ENCODE measurements around the gene SMARCA5.

SMARCA5 gene

DNA sequence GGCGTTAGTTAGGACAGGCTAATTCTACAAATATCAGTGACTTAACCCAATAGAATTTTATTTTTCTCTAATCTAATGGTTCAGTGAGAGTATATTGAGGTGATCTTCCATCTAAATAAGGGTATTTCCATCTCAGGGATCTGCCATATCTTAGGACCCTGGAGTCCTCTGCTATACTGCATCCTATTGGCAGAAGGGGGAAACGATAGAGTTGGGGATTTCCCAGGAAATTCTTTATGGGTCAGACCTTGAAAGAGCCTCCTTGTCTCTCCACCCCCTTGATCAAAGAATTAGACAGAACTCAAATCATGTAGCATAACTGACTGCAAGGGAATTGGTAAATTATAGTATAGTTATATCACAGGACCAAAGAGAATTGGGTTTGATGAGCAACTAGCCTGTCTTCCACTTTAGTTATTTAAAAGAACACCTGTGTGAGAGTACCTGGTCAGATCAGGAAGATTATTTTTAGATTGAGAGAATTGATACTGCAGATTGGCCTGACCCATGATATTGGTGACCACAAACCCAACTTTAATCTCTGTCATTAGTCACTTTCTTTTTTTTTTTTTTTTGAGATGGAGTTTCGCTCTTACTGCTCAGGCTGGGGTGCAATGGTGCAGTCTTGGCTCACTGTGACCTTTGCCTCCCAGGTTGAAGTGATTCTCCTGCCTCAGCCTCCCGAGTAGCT lies 25.6 kb downstream of the SMARCA5 start:
- no peak for DNase-seq

DNA sequence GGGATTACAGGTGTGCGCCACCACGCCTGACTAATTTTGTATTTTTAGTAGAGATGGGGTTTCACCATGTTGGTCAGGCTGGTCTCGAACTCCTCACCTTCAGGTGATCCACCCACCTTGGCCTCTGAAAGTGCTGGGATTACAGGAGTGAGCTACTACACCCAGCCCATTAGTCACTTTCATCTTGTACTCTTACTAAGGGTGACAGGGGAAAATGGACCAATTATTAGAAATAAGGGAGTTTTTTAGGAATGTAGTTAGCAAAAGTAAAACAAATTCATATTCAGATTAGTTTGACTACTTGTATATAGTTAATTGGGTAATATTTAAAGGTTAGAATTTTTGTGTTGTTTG lies 26.1 kb downstream of the SMARCA5 start:
- DNase-seq, result peak; percentile 25

- DNase-seq, result no peak
Measured at GRCh38 chr4:143549928-143550327, 36.4 kb downstream of the SMARCA5 start.

GRCh38 chr4:143554728-143555597 lies 41.5 kb downstream of the SMARCA5 start:
- peak; percentile 36 for DNase-seq

DNA sequence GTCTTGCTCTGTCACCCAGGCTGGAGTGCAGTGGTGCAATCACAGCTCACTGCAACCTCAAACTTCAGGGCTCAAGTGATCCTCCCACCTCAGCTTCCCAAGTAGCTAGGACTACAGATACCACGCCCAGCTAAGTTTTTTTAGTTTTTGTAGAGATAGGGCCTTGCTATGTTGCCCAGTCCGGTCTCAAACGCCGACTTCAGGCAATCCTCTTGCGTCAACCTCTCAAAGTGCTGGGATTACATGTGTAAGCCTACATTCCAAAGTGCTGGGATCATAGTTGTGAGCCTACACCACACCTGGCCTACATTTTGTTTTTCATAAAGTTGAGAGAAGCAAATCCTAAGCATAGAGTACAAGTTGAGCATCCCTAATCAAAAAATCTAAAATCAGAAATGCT lies 42.2 kb downstream of the SMARCA5 start:
- no peak for DNase-seq

DNA sequence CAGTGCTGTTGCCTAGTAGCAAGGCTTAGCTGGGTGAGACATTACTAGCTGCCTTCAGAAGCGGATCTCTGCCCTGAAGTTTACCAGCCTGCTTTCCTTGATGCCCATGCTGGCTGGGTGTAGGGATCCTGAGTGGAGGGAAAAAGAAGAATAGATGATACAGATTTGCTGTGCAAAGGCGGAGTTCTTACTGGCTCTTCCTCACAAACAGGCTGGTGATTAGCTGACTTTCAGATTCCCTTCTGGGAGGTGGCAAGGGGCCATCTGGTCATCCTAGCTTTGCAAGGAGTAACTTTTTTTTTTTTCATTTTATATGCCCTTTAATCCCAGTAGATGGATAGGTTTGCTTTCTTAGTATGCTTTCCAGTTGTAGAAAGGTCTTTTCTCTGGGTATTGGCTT lies 44.8 kb downstream of the SMARCA5 start:
- DNase-seq, result no peak

DNA sequence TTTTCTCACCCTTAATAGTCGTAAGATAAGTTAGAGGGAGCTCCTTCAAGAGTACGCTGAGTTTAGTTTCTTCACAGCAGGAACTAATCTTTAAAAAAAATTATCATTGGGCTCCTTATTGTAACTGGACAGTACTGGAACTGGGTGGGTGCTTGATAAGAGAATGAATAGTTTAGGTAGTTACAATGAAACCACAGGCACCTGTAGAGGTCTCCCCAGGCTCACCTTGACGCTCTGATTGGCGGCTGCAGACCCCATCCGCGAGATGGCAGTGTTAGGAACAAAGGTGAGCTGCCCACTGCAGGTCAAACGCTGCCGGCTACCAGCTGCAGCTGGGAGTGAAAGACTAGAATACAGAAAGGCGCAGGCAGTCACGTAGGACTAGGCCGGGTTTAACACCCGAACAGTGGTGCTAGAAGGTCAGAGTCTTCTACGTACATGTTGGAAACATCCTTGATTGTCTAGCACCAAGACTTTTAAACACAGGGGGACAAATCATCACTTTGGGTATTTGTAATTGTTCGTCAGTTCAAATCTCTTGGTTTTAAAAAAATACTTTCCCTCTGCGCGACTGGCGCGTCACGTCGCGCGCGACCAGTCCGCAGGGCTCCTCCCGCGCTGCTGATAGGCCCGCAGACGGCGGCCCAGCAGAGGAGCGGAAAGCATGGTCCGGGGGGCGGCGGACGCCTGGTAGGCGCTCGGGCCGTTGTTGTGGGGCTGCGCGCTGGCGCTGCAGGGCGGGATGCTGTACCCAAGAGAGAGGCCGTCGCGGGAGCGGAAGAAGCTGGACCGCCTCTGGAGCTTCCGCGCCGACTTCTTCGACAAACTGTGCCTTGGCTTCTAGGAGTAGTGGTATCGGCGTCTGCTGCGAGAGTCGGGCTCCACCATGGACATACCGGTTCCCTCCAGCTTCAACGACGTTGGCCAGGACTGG lies 45.6 kb downstream of the SMARCA5 start:
- DNase-seq, result peak; percentile 74

DNA sequence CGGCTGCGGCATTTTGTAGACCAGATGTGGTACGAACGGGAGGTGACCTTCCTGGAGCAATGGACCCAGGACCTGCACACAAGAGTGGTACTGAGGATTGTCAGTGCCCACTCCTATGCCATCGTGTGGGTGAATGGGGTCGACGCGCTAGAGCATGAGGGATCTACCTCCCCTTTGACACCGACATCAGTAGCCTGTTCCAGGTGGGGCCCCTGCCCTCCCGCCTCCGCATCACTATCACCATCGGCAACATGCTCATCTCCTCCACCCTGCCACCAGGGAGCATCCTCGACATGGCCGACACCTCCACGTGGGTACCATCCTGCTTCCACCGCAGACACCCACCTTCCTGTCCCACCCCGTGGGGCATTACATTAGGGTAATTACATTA lies 46.2 kb downstream of the SMARCA5 start:
- peak; percentile 49 for DNase-seq

DNA sequence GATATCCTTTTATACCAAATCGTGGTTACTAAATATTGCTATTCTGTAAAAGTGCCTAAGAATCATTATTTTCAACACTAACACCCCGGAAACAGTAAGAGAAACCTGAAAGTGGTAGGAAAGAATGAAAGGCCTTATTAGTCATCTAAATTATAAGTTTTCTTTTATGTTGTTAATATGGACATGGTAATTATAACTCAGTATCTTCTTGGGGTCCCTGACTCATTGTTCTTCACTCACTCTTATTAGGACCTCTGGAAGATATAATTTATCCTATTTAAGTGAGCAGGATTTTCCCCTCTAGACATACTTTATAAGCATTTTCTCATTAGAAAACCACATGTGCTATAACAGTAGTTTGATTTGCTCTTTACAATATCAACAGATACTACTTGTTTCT lies 51.0 kb downstream of the SMARCA5 start:
- DNase-seq, result no peak

DNA sequence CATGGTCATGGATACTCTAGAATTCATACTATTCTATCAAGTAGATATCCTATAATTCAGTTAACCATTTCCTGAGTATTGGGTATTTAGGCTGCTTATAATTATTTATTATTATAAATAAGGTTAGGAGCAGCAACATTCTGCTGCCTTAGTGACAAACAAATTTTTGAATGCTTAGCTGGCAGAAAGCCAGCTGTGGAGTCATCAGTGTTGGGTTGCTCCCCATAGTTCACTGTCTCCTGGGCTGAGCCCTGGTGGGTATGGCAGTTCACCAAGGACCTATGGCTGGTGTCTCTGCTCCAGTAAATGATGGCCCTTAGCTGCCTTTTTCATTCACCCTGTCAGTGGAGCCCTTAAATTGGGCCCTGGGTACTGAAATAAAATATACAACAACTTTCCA lies 61.8 kb downstream of the SMARCA5 start:
- no peak for DNase-seq

DNA sequence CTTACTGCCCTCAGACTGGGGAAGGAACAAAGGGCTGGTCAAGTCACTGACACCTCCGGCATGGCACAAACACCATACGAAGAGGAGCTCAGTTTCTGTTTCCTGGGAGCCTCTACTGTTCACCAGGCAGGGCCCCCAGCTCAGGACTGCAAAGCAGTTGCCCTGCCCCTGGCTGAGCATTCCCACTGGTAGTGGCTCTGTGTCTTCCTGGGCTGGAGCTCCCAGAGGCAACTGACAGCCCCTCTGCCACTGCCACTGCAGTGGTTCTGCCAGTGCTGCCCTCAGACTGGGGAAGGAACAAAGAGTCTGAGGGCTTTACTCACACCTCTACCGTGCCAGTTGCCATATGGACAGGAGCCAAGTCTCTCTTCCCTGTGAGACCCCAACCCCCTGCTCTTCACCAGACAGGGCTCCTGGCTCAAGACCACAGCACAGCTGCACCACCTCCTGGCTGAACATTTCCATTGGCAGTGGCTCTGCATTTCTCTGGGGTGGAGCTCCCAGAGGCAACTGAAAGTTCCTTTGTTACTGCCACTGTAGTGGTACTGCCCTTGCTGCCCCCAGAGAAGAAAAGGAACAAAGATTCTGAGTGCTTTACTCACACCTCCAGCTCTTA lies 67.9 kb downstream of the SMARCA5 start:
- no peak for DNase-seq

DNA sequence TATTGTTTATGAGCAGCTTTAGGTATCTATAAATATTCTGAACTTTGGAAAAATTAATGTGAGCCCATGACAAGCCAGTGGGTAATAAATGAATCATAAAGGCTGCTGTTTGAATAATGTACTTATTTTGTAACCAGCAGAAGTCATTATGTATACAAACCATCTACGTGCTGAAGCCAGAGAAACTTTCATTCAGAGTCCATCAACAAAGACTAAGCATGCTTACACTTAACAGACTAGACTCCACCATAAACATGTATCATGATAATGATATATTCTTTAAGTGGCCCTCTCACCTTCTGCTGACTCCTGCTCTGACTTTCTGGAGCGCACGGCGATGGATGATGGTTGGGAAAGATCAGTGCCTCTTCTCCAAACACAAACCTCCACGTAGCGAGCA lies 72.0 kb downstream of the SMARCA5 start:
- DNase-seq, result no peak

GRCh38 chr4:143586080-143586479 lies 72.6 kb downstream of the SMARCA5 start:
- no peak for DNase-seq

DNA sequence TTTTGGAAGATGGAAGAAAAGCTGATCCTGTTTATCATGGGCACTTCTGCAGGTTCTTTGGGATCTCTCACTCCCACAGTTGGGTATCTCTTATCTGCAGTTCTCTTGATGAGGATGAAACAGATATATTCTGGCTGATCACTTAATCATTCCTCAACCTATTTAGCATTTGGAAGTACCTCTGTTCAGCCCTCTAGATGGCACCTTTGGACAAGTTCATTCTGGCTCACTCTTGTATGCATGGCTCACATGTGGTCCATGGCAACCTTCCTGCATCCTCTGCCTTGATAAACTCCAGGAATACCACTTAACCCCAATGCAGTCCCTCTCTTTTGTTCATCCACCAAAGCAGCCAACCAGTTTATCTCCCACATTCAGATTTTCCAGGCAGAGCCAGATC lies 74.2 kb downstream of the SMARCA5 start:
- DNase-seq, result no peak

- no peak for DNase-seq
Measured at GRCh38 chr4:143597276-143597675, 83.8 kb downstream of the SMARCA5 start.

DNA sequence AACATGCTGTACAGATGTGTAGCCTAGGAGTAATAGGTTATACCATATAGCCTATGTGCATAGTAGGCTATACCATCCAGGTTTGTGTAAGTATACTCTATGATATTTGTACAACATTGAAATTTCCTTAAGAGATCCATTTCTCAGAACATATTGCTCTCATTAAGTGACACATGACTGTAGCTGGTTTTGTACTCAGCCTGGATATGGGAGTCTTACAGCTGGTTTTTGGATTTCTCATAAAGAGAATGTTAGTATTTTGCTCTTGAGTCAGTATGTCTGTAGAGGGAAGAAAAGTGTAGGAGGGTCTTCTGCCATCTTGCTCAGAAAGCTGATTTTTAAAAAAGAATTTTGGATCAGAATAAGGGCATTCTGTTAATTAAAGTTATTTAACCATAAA lies 85.3 kb downstream of the SMARCA5 start:
- no peak for DNase-seq

DNA sequence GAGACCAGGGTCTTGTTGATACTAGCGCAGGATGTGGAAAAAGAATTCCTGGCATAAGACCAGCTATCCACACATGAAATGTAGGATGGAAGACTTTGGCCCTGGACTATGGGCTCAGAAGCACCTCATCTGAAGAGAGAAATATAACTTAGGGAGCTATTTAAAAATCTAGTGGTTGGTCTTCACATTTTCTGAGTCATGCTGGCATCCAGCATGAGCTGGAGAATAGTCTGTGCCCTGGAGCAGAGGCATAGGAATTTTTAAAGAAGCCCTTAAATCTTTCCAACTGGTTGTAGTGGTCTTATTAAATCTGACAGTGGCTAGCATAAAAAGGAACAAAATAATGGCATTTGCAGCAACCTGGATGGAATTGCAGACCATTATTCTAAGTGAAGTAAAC lies 86.3 kb downstream of the SMARCA5 start:
- no peak for DNase-seq

GRCh38 chr4:143606480-143606879 lies 93.0 kb downstream of the SMARCA5 start:
- DNase-seq, result no peak

Measured in stimulated activated CD4-positive, alpha-beta T cell treated with anti-CD3 and anti-CD28 coated beads, Interleukin-1b, Interleukin-23, amount 100 ng/mL, for 48 hours (primary cell).